OCI-LY3 (cell line): Measurements from ENCODE around the gene APBB1.

Experiments used
- CTCF ChIP-seq: fragments of 200-600, 300-600 bp; sonication (generic); IDR thresholded peaks from 2 replicates; pipeline ENCODE4 v1.5.1; 2014; ENCODE audit warnings: antibody characterized with exemption, low read length, low read depth
- EZH2phosphoT487 ChIP-seq: fragments of 200-600 bp; shearing (Covaris generic); IDR thresholded peaks from 2 replicates; pipeline ENCODE4 v1.6.1; 2018; ENCODE audit warnings: antibody characterized with exemption, mixed run types, low read depth

GRCh38 chr11:6397636-6398035 is 21.3 kb downstream of the APBB1 start:
- no peak for TF ChIP-seq CTCF
- TF ChIP-seq EZH2phosphoT487: no peak
